ENCODE results near the gene PFKFB1.

Gene PFKFB1

GRCh38 chrX:54921427-54922021 lies 72.5 kb downstream of the PFKFB1 start:
- peak; percentile 86 for DNase-seq

DNA sequence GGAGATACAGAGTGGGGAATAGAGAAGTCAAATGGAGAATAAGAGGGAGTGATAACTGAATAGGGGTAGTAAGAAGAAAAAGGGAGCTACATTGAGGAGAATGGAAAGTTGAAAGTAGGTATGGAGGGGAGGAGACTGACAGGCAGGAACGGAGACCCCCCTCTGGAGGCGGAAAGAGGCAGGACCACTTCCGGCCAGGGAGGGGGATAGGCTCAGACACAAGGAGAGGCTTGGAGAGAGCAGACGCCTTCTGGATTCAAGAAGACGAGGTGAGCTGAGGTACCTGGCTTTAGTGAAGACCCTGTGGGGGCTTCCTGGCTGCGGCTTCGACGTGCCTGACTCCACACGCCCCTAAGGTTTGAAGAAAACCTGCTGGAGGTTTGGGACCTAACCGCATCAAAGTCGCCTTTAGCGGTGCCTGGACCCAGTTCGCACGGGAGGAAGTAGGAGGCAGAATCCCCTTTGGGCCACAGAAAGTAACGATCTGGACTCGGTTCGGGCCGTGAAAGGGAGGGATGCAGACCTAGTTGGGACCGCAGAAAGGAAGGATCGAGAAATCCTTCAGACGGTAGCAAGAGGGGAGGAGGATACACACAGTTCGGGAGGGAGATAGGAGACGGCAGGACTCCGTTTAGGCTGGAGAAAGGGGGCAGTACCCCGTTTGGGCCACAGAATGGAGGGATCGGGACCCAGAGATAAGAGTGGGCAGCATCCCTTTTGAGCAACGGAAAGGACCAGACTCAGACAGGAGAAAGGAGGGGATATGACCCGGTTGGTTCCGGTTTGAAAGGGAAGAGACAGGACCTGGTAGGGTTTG lies 73.2 kb downstream of the PFKFB1 start, which contains the start of gene TRO:
Gene TRO, plus strand, starts transcription at position 215 of the 817 bp plus-strand sequence. CDS start 1,423 bp downstream, outside the sequence.
- peak; percentile 38 for DNase-seq

- no peak for DNase-seq
Observed at GRCh38 chrX:54909941-54910340, 84.0 kb downstream of the PFKFB1 start.

DNA sequence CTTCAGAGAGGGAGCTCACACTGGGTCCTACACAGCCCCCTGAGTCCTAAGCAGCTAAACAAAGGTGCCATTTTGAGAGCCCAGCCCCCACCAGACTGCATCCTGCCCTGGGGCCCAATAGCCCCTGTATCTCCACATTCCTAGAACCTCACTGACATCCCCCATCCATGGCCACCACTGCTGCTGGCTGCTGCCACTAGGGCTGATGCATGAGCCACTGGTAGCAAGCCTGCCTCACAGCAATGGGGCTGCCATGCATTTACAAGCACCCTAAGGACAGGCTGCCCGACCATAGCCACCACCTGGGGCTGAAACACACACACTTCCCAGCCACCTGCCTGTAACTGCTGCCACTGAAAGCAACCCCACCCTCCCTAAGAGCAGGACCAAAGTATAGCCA lies 99.8 kb downstream of the PFKFB1 start:
- DNase-seq, result no peak

GRCh38 chrX:54891573-54891972 lies 102.4 kb downstream of the PFKFB1 start:
- DNase-seq, result peak; percentile 14

GRCh38 chrX:54885740-54886139 lies 108.2 kb downstream of the PFKFB1 start:
- DNase-seq, result no peak
